GM18499 (cell line): ENCODE data around the gene GPNMB.

Source experiments
- ATAC-seq: cut with Tn5 transposase; IDR thresholded peaks from one replicate; pipeline ENCODE4 v1.9.1; 2021; ENCODE audit warnings: moderate number of reproducible peaks; ENCODE audit not compliant: insufficient read depth, unreplicated experiment

The GPNMB gene

DNA sequence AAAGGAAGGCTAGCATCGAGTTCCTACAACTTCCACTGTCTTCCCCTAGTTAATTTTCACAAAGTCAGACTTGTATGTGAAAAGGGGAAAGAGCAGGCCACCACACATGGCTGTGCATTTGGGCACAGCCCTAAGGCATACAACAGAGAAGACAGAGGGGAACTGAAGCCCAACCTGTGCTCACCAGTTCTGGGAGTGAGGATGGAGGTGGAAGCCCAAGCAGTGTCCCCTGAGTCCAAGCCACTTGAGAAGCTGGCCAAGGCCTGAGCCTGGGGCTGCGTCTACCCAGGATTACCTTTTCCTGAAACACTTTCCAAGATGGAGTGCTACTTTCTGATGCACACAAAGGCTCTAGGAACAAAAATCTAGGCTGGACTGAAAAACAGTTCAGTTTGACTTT is 20.3 kb downstream of the GPNMB start:
- no peak for ATAC-seq

DNA sequence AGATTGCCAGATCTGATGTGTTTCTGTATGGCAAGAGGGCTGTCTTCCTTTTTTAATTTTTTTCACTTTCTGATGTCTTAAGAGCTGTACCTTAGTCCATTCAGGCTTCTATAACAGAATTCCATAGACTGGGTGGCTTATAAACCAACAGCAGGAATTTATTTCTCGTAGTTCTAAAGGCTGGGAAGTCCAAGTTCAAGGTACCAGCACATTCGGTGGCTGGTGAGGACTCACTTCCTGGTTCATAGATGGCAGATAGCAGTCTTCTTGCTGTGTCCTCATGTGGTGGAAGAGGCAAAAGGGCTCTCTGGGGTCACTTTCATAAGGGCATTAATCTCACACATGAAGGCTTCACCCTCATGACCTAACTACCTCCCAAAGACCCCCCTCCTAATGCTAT is 20.8 kb downstream of the GPNMB start:
- no peak for ATAC-seq

DNA sequence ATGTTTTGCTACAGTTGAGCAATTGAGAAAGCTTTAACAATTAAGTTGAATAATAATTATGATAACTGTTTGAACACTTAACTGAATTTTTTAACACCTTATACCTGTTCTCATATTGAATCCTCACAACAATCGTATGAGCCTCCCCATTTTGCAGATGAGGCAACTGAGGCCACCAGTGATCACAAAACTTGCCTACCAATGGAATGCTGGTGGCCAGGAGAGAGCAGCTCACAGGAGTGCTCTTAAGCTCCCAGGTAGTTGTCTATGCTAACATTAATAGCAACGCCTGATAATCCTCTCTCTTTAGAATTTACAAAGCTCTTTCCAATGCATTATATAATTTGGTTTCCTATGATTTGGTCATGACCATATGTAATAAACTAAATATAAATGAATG is 21.6 kb downstream of the GPNMB start:
- no peak for ATAC-seq

DNA sequence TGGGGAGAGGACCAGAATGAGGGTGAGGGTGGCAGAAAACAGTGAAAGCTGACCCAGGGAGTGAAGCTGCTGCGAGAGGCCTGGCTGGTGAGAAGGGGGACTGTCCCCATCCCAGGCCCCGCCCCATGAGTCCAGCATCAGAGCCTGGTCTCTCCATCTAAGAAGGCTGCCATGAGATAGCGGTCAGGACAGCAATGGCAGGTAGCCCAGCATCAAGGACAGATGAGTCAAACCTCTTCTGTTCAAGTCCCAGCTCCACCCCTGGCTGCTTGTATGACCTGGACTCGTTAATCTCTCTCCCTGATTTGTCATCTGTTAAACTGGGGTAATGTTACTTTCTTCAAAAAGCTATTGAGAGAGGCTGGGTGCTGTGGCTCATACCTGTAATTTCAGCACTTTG is 22.2 kb downstream of the GPNMB start:
- ATAC-seq, result no peak

DNA sequence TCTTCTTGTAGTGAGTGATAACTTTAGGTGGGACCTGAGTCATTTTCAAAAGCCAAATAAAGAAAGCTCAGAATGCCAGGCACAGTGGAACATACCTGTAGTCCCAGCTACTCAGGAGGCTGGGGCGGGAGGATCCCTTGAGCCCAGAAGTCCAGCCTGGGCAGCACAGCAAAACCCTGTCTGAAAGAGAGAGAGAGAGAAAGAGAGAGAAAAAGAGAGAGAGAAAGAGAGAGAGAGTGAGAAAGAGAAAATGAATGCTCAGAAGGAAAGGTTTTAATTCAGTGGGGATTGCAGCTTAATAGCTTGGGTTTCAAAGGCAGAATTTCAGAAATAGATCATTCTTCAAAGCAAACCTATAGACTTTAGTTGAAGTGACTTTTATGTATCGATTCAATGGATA is 25.7 kb downstream of the GPNMB start:
- no peak for ATAC-seq

DNA sequence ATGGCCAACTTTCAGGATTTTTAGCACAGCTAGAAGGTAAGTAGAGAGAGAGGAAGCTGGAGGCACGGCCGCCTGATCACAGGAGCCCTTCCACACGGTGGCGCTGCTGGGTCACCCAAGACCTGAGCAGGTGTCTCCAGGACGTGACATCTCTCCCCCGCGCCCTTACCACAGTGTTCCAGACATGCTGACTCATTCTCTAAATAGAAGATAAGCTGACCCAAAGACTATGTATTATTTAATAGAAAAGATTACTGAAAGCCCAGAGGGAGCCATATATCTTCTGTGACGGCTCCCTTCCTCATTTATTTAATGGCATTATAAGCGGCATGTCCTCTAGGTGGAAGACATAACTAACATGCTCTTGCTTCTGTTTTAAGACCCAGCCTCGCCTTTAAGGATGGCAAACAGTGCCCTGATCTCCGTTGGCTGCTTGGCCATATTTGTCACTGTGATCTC is 26.6 kb downstream of the GPNMB start:
- ATAC-seq, result peak; percentile 74

DNA sequence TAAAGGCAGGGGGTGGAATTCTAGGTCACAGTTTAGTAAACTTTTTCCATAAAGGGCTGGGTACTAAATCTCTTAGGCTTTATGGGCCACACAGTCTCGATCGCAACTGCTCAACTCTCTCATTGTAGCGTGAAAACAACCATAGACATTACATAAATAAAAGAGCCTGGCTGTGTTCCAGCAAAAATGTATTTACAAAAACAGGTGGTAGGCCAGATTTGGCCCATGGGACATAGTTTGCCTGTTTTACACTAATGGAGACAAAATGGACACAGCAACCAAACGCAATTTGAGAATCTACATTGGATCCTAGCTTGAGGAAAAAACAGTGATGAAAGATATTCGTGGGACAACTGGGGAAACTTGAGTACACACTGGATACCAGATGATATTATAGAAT is 29.3 kb downstream of the GPNMB start:
- ATAC-seq, result no peak

DNA sequence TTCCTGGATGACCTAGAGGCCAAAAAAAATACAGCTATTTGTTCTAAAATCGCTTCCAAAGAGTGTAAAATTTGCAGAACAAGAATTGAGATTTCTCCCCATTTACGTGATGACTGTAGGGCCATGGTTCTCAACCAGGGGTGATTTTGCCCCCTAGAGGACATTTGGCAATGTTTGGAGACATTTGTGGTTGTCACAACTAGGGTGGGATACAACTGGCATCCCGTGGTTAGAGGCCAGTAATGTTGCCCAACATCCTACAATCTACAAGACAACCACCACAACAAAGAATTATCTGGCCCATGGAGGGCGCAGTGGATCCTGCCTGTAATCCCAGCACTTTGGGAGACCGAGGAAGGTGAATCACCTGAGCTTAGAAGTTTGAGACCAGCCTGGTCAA is 29.8 kb downstream of the GPNMB start:
- ATAC-seq, result no peak

DNA sequence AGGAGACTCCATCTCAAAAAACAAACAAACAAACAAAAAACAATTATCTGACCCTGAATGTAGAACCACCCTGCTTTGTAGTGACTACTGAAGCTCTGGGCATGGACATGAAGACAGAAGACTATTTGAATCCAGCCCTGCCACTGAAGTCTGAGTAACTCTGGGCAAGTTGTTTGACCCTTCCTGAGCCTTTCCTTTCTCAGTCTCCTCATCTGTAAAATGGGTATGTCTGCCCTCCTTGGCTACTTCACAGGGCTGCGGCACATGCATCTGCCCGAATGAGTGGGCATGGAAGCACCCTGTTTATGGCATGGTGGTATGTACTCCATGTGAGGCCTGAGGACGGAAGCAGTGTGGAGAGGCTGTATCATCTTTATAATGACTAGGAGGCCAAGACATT is 30.4 kb downstream of the GPNMB start:
- ATAC-seq, result no peak

DNA sequence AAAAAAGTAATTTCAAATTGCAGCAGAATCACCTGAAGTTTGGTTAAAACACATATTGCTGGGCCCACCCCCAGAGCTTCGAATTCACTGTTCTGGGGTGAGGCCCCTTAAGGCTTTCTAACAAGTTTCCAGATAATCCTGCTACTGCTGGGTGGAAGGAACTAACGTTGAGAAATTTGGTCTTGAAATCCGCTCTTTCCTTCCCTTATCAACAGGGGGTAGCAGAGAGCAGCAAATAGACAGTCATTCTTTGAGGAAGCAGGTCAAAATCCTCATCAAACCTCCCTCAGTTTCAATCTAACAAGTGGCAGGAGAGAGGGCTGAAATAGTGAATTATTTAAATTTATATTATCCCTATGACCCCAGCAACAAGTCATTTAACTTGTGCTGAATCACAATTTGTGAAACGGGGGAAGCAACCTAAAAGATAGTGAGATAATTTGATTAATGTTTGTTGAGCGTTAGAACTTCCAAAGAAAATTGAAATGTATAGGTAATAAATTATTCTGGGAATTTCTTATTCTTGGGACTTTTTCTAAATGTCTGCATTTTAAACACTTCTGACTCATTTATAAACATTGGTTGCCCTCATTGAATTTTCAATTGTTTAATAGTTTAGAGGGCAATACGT is 30.9 kb downstream of the GPNMB start:
- ATAC-seq, result no peak

DNA sequence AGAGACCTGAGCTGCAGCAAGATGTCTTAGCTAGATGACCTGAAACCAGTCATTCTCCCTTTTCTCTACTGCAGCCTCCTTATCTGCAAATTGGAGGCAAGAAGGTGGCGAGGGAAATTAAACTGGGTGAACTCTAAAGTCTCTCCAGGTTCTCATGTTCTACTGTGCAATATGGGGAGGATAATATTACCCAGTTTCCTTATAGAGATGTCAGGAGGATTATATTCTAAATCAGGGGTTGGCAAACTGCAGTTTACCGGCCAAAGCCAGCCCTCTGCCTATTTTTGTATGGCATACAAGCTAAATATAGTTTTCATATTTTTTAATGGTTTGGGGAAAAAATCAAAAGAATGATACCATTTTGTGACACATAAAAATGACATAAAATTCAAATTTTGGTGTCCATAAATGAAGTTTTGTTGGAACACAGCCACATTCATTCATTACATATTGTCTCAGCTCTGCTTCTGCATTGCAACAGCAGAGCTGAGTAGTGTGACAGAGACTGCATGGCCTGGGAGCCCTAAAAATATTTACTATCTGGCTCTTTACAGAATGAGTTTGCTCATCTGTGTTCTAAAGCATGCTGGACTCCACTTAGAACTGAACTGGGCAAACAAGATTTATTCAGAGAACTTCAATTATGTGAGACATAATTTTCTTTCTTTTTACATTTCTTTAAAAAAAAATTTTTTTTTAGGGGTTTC is 33.4 kb downstream of the GPNMB start:
- ATAC-seq, result no peak

DNA sequence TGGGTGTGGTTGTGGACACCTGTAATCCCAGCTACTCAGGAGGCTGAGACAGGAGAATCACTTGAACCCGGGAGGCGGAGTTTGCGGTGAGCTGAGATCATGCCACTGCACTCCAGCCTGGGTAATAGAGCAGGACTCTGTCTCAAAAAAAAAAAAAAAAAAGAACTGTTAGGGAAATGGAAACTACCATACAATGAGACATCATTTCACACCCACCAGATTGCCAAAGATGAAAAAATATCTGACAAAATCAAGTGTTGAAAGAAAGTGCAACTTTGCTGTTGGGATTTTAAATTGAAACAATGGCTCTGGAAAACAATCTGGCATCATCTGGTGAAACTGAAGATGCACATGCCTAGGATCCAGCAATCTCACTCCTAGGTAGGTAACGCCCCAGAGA is 36.5 kb downstream of the GPNMB start:
- ATAC-seq, result no peak

DNA sequence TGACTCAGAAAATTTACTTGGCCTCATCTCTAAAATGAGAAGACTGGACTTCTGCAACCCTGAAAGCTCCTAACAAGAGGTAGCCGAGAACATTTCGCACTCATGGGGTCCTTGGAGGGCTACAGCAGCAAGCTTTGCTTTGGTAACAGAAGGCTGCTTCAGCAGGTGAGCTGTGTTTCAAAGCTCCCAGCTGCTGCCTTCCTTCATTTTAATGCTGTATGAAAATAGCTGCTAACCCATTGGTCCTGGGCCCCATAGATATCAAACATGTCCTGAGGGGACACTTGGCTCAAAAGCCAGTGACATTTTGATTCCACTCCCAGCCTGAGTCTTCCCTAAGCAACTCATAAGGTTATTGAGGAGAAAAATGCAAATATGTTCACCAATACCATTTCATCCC is 38.3 kb downstream of the GPNMB start:
- no peak for ATAC-seq

DNA sequence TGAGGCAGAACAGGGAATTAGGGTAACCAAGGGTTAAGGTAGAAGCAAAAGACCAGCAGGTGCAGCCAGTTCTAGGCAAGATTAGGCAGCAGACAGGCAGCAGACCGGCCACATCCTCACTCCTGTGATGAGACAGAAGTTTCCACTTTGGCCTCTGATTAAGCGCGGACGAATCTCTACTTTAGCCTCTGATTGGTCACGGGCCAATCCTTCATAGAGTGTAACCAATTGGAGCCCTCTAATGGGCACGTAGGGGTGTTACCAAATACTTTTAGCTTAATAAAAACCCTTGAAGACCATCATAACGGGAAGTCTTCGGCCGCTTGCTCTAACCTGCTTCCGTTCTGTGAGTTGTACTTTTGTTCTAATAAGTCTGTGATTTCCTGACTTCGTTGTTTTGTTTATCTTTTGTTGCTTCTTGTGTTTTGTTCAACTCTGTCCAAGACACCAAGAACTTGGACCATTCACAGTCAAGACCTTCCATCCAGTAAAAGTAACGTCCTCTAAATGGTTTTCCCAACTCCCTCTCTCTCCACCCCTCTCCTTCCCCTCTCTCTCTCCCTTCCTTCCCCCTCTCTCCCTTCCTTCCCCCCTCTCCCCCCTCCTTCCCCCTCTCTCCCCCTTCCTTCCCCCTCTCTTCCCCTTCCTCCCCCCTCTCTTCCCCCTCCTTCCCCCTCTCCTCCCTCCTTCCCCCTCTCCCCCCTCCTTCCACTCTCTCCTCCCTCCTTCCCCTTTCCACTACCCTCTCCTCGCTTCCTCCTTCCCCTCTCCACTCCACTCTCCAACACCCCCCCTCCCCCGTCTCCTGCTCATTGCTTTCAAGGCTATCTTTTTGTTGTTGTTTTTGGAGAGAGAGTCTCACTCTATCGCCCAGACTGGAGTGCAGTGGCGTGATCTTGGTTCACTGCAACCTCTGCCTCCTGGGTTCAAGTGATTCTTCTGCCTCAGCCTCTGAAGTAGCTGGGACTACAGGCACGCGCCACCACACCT is 39.4 kb downstream of the GPNMB start:
- no peak for ATAC-seq

DNA sequence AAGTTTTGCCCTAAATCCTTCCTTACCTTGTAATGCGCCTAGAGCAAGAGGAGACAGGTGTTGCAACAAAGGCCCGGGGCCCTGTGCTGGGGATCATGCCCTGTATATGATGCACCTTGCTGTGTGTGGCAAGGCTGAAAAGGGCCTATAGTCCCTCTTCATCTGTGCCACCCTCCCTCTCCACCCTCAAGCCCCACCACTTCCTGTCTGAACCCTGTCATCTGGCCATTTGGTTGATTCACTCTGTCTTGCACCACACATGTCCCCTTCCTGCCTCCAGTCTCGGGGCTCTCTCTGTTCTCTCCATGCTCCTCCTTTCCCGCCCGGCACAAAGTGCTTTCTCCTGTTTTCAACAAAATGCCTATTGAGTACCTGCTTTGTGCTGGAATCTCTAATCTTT is 41.0 kb downstream of the GPNMB start:
- ATAC-seq, result no peak

DNA sequence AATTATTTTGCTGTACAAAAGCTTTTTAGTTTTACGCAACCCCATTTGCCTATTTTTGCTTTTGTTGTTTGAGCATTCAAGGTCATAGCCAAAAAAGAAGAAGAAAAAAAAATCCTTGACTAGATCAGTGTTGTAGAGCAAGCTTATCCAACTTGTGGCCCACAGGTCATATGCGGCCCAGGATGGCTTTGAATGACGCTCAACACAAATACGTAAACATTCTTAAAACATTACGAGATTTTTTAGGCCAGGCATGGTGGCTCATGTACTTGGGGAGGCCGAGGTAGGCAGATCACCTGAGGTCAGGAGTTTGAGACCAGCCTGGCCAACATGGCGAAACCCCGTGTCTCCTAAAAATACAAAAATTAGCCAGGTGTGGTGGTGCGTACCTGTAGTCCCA is 44.4 kb downstream of the GPNMB start:
- no peak for ATAC-seq

DNA sequence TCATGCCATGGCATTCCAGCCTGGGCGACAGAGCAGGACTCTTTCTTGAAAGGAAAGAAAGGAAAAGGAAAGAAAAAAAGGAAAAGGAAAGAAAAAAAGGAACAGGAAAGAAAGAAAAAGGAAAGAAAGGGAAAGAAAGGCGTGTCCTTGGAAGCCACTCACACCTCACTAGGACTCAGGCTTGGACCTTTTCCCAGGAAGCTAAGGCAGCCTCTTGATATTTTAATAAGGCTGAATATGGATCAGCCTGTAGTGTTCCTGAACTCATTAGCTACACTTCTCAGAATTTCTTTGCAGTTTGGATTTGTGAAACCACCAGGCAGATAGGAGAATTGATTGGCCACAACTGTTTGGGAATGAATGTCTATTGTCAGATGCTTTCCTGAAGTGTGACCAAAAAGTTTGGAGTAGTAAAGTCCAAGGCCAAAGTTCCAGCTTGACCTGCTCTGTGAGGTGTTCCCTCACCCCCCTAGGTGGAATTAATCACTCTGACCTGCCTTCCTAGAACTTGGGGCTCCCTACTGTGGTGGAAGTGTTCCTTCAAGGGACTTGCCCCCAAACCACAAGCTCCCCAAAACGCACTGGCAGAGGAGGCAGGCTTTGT is 45.5 kb downstream of the GPNMB start:
- ATAC-seq, result no peak

DNA sequence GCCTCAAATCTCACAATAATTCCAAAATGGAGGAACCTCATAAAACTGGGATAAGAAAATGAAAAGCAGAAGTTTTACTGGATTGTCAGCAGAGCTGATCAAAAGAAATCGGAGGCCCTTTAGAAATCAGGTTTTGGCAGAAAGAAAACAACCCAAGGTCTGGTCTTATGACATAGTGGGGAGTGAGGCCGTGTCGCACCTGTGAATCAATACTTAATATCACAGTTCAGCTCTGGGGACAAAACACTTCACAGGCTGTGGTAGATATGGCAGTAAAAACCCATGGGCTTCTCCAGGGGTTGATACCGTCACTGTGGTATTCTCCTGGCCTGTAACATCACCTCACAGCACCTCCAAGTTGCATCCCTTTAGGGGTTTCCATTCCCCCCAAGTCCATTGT is 46.0 kb downstream of the GPNMB start:
- ATAC-seq, result no peak

DNA sequence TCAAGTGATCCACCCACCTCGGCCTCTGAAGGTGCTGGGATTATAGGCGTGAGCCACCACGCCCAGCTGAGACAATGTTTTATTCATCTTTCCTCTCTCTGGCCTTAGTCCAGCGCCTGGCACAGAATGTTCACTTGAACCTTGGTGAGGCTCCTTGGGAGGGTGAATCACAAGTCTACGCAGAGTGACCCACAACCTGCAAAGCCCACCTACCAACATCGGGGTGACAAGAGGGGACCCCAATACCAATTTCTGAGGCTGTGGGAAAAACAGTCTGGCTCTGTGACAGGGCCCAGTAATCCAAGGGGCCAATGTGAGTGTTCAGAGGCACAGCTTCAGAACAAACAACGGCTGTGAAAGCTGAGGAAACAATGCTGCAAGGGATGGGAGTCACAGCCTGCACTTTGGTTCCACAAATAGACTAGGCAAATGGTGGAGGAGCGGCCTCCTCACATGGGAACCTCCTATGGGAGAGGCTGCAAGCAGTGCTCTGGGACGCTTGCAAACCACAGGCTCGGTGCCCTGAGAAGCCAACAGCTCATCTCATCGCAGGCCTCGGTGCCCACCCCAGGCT is 47.0 kb downstream of the GPNMB start:
- no peak for ATAC-seq
